Neuronal stem cell (in vitro differentiated cells): ENCODE data around the gene KCTD21.

Experiments used
- DNase-seq: peaks from one replicate; pipeline ENCODE4 v3.0.0-alpha.2; 2013; ENCODE audit warnings: low spot score
- H2AFZ ChIP-seq: one replicate; pipeline ENCODE4 v1.6.1; 2013; ENCODE audit warnings: mild to moderate bottlenecking, low read length, inconsistent platforms
- H2AK5ac ChIP-seq: 2 replicates; pipeline ENCODE4 v1.6.1; 2013; ENCODE audit warnings: low read depth, mild to moderate bottlenecking, inconsistent platforms, low read length, moderate library complexity, mixed read lengths
- H2BK120ac ChIP-seq: 2 replicates; pipeline ENCODE4 v1.6.1; 2013; ENCODE audit warnings: low read depth, mild to moderate bottlenecking, inconsistent platforms, low read length, moderate library complexity, mixed read lengths
- H2BK12ac ChIP-seq: one replicate; pipeline ENCODE4 v1.6.1; 2013; ENCODE audit warnings: low read length, inconsistent platforms
- H2BK15ac ChIP-seq: 2 replicates; pipeline ENCODE4 v1.6.1; 2013; ENCODE audit warnings: mild to moderate bottlenecking, low read length, inconsistent platforms, mixed read lengths
- H2BK5ac ChIP-seq: one replicate; pipeline ENCODE4 v1.6.1; 2013; ENCODE audit warnings: inconsistent platforms, mild to moderate bottlenecking, low read length, moderate library complexity
- H3K14ac ChIP-seq: one replicate; pipeline ENCODE4 v1.6.1; 2013; ENCODE audit warnings: low read length, inconsistent platforms
- H3K18ac ChIP-seq: 2 replicates; pipeline ENCODE4 v1.6.1; 2013; ENCODE audit warnings: low read length, inconsistent platforms
- H3K23ac ChIP-seq: 2 replicates; pipeline ENCODE4 v1.6.1; 2013; ENCODE audit warnings: low read depth, mild to moderate bottlenecking, mixed read lengths, low read length, inconsistent platforms; ENCODE audit not compliant: poor library complexity
- H3K27ac ChIP-seq: replicated peaks from 3 replicates; pipeline ENCODE4 v1.5.1; 2013; ENCODE audit warnings: low read length, inconsistent platforms
- H3K27me3 ChIP-seq, 3 experiments: 2 replicates each; pipeline ENCODE4 v1.6.1; 2013; ENCODE audit warnings: low read length in 3 of 3, mild to moderate bottlenecking in 2 of 3, inconsistent platforms in 1 of 3, low read depth in 1 of 3, mixed read lengths in 1 of 3, moderate library complexity in 1 of 3; ENCODE audit not compliant: control insufficient read depth in 3 of 3, insufficient read depth in 3 of 3
- H3K36me3 ChIP-seq, 2 donors: replicated peaks in 1 of 2; 2 replicates each; pipeline ENCODE4 v1.6.1; 2013; ENCODE audit warnings: low read length in 2 of 2; ENCODE audit not compliant: control insufficient read depth in 2 of 2, insufficient read depth in 2 of 2
- H3K4ac ChIP-seq: 2 replicates; pipeline ENCODE4 v1.6.1; 2013; ENCODE audit warnings: inconsistent platforms, mild to moderate bottlenecking, low read length, moderate library complexity
- H3K4me1 ChIP-seq, 2 donors: 1 replicate in 1 of 2; 2 replicates in 1 of 2; pipeline ENCODE4 v1.6.1; 2013; ENCODE audit warnings: low read length in 2 of 2, low read depth in 1 of 2; ENCODE audit not compliant: control insufficient read depth in 2 of 2, insufficient read depth in 1 of 2
- H3K4me2 ChIP-seq: one replicate; pipeline ENCODE4 v1.6.1; 2013; ENCODE audit warnings: mild to moderate bottlenecking, low read length, inconsistent platforms; ENCODE audit not compliant: insufficient read depth, poor library complexity, severe bottlenecking
- H3K4me3 ChIP-seq, 2 donors: 2 replicates each; pipeline ENCODE4 v1.5.1; 2013; ENCODE audit warnings: low read length in 2 of 2, mild to moderate bottlenecking in 2 of 2, inconsistent platforms in 1 of 2, moderate library complexity in 1 of 2
- H3K79me1 ChIP-seq: one replicate; pipeline ENCODE4 v1.6.1; 2013; ENCODE audit warnings: low read depth, mild to moderate bottlenecking, inconsistent platforms, low read length, moderate library complexity
- H3K9ac ChIP-seq: one replicate; pipeline ENCODE4 v1.6.1; 2013; ENCODE audit warnings: mild to moderate bottlenecking, low read depth, low read length, inconsistent platforms; ENCODE audit not compliant: poor library complexity
- H3K9me3 ChIP-seq, 2 donors: replicated peaks in 1 of 2; 2 replicates each; pipeline versions ENCODE3 to v1.6.1; 2013; ENCODE audit warnings: low read length in 2 of 2, mild to moderate bottlenecking in 2 of 2, inconsistent platforms in 1 of 2, low read depth in 1 of 2, mixed read lengths in 1 of 2, moderate library complexity in 1 of 2; ENCODE audit not compliant: control insufficient read depth in 2 of 2, insufficient read depth in 1 of 2
- H4K8ac ChIP-seq: one replicate; pipeline ENCODE4 v1.6.1; 2013; ENCODE audit warnings: low read depth, mild to moderate bottlenecking, inconsistent platforms, low read length, moderate library complexity
- H4K91ac ChIP-seq: one replicate; pipeline ENCODE4 v1.6.1; 2013; ENCODE audit warnings: low read length, low read depth, mild to moderate bottlenecking, inconsistent platforms; ENCODE audit not compliant: poor library complexity
- WGBS, 2 donors: extraction: QIAGEN DNeasy Blood & Tissue Kit; methylation state at CpG; one replicate each; pipeline ENCODE4 v1.1.7; 2013; ENCODE audit warnings: missing lambda C conversion rate in 2 of 2, mixed read lengths in 1 of 2; ENCODE audit not compliant: insufficient read length in 2 of 2, insufficient replicate concordance in 1 of 2; ENCODE audit errors: extremely low coverage in 2 of 2; 5-methylcytosine and 5-hydroxymethylcytosine counted together

KCTD21 gene

DNA sequence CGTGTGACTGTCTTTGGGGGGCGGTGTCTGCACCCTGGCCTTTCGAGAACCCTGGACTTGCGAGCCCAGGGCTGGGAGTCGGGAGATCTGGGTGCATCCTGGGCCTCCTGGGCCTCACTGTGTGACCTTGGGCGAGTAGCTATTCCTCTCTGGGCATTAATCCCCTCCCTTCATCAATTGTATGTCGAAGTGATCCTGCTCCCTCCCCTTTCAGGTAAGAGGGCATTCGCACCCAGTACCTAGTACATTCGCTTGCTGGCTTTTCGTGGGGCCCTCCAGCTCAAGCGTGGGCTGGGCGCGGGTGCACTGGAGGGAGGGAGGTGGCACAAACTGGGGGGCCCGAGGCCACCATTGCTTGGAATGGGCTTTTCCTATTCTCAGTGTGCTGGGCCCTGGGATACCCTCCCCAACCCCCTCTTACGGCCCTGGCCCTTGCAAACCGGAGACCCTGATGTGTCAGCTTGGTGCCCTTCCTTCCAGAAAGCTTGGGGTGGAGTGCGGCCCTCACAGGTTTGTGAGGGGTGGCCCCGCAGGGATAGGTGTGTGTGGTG, 823 bp upstream of the KCTD21 start:
- H3K9me3 ChIP-seq: no peaks in the 10 kb centered on the region
- peaks cover 12 to 25% of the 10 kb centered on the region in 2 donors for H3K4me1 ChIP-seq
- H3K27me3 ChIP-seq: no peaks in the 10 kb centered on the region
- H2AFZ ChIP-seq: peak overlapping the region; percentile 97
- H2BK5ac ChIP-seq: no peak overlapping the region
- peak overlapping the region; percentile 39 for H2BK15ac ChIP-seq
- peak overlapping the region; percentile 78 for H2AK5ac ChIP-seq
- H3K18ac ChIP-seq: peak overlapping the region; percentile 87
- H4K91ac ChIP-seq: no peak overlapping the region
- no peak overlapping the region for H2BK120ac ChIP-seq
- no peak overlapping the region for H3K14ac ChIP-seq
- H3K79me1 ChIP-seq: peaks cover 7% of the 10 kb centered on the region
- H3K4me3 ChIP-seq: peak overlapping the region; percentile 94 to 95
- peak overlapping the region; percentile 64 for H3K9ac ChIP-seq
- no peak overlapping the region for H4K8ac ChIP-seq
- H2BK12ac ChIP-seq: no peak overlapping the region
- DNase-seq: no peak
- no CpG with 5 or more reads among the region's 18 CpGs for WGBS, 2 donors
- peak overlapping the region; percentile 84 for H3K4me2 ChIP-seq
- no peak overlapping the region for H3K27ac ChIP-seq
- peak overlapping the region; percentile 21 for H3K23ac ChIP-seq
- no peaks in the 10 kb centered on the region for H3K36me3 ChIP-seq
- no peak overlapping the region for H3K4ac ChIP-seq

DNA sequence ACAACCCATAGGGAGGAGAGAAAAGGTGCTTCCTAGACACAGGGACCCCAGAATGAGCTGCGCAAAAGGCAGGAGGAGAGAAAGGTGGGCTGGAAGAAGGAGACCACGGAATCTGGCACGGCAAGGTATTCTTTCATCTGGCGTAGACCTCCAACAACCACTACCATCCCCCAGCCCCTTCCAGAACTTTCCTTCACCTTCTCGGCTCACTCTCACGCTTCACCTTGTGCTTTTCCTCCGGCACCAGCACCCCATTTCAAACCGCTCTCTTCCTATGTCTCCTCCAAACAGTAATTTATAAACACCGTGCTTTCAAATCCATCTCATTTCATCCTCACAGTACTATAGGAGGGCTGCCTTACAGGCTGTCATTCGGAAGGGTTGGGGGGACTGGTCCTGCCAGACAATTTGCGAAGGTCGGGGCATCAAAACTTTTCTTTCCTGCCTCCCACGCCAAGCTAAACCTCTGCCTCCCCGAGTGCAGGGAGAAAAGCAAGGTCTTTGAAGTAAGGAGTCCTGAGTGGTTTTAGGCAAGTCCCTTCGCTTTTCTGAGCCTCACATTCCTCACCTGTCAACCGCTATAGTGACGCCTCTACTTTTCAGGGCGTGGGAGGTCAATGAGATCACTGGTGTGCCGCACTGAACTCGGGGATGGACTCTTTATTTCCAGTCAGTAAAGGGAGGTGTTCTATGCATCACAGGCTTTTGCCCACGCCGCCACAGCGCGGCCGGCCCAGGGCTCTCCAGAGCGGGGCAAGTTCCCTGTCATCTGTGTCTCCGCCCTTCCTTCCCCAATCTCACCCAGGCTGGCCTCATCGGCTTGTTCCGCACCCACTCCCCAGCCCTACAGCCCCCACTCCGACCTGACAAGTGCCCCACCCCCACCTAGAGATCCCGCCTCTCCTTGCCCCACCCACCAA, 800 bp downstream of the KCTD21 start:
- WGBS, 2 donors: no CpG with 5 or more reads among the region's 31 CpGs
- Histone ChIP-seq H2BK15ac (no peak overlapping the region), H2AK5ac (no peak overlapping the region), H3K79me1 (peaks cover 7% of the 10 kb centered on the region), H3K14ac (no peak overlapping the region), H3K4me3 (peak overlapping the region; percentile 95 to 99), H4K91ac (no peak overlapping the region), H3K23ac (no peak overlapping the region), H4K8ac (no peak overlapping the region), H2BK120ac (no peak overlapping the region), H2BK5ac (no peak overlapping the region), H2AFZ (peak overlapping the region; percentile 97), H3K36me3 (no peaks in the 10 kb centered on the region), H3K27ac (no peak overlapping the region), H3K4me1 (peaks cover 12 to 25% of the 10 kb centered on the region in 2 donors), H3K18ac (no peak overlapping the region), H3K4ac (no peak overlapping the region), H2BK12ac (no peak overlapping the region), H3K9me3 (no peaks in the 10 kb centered on the region), H3K4me2 (peak overlapping the region; percentile 63), H3K9ac (no peak overlapping the region), H3K27me3 (no peaks in the 10 kb centered on the region)
- DNase-seq: no peak

DNA sequence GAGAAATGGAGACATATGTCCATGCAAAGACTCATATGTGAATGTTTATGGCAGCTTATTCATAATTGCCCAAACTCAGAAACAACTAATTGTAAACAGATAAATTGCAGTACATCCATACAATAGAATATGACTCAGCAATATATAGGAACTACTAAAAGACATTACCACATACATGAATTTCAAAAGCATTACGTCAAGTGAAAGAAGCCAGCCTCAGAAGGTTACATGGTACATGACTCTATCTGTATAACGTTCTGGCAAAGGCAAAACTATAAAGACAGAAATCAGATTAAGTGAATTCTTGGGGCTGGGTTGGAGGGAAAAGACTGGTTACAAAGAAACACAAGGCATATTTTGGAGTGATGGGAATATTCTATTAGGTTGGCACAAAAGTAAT, 7.2 kb downstream of the KCTD21 start:
- Histone ChIP-seq H4K91ac (no peak overlapping the region), H3K9me3 (no peaks in the 10 kb centered on the region), H3K27ac (no peak overlapping the region), H3K4me2 (no peak overlapping the region), H3K18ac (no peak overlapping the region), H3K23ac (no peak overlapping the region), H4K8ac (no peak overlapping the region), H3K79me1 (no peaks in the 10 kb centered on the region), H3K36me3 (no peaks in the 10 kb centered on the region), H2AFZ (no peak overlapping the region), H2BK5ac (no peak overlapping the region), H3K27me3 (no peaks in the 10 kb centered on the region), H3K4ac (no peak overlapping the region), H2BK120ac (no peak overlapping the region), H3K14ac (no peak overlapping the region), H3K9ac (no peak overlapping the region), H2AK5ac (no peak overlapping the region), H3K4me3 (no peak overlapping the region), H2BK15ac (no peak overlapping the region), H2BK12ac (no peak overlapping the region), H3K4me1 (peaks cover 0 to 2% of the 10 kb centered on the region in 2 donors)
- no CpG with 5 or more reads among the region's 2 CpGs for WGBS, 2 donors
- no peak for DNase-seq

DNA sequence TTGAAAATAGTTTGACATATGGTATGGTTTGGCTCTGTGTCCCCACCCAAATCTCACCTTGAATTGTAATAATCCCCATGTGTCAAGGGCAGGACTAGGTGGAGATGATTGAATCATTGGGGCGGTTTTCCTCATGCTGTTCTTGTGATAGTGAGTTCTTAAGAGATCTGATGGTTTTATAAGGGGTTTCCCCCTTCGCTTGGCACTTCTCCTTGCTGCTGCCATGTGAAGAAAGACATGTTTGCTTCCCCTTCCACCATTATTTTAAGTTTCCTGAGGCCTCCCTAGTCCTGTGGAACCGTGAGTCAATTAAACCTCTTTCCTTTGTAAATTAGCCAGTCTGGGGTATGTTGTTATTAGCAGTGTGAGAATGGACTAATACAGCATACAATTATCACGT, 7.7 kb downstream of the KCTD21 start:
- no peak overlapping the region for H2BK15ac ChIP-seq
- no peaks in the 10 kb centered on the region for H3K9me3 ChIP-seq
- no peak overlapping the region for H3K23ac ChIP-seq
- no peak for DNase-seq
- H3K79me1 ChIP-seq: no peaks in the 10 kb centered on the region
- H3K18ac ChIP-seq: no peak overlapping the region
- H2BK120ac ChIP-seq: no peak overlapping the region
- peaks cover 0 to under 1% of the 10 kb centered on the region in 2 donors for H3K4me1 ChIP-seq
- H3K4me3 ChIP-seq: no peak overlapping the region
- no peak overlapping the region for H3K4ac ChIP-seq
- no peak overlapping the region for H3K27ac ChIP-seq
- no peaks in the 10 kb centered on the region for H3K27me3 ChIP-seq
- no peak overlapping the region for H3K9ac ChIP-seq
- no peak overlapping the region for H2AK5ac ChIP-seq
- WGBS, 2 donors: no CpG with 5 or more reads among the region's 4 CpGs
- no peak overlapping the region for H2BK5ac ChIP-seq
- no peak overlapping the region for H4K91ac ChIP-seq
- H4K8ac ChIP-seq: no peak overlapping the region
- no peak overlapping the region for H2AFZ ChIP-seq
- no peak overlapping the region for H2BK12ac ChIP-seq
- H3K14ac ChIP-seq: no peak overlapping the region
- H3K4me2 ChIP-seq: no peak overlapping the region
- no peaks in the 10 kb centered on the region for H3K36me3 ChIP-seq
